Thoracic aorta (tissue), 2 donors: Measurements from ENCODE around the gene CLNK. TPM values are rescaled to one million over a fixed set of nuclear protein-coding genes. Genes with fewer than 3 reads are reported as not detected.

Experiments
- ATAC-seq: fragments of 150-250 bp; one replicate; pipeline ENCODE4 v1.8.0; 2017; ENCODE audit warnings: low read depth; ENCODE audit not compliant: insufficient number of reproducible peaks, low FRiP score
- DNase-seq: peaks from one replicate; pipeline ENCODE4 v3.0.0-alpha.2; 2020; ENCODE audit warnings: low spot score
- H3K27ac ChIP-seq, 2 donors: fragments of 200-600 bp; sonication (generic); 1 replicate in 1 of 2; 2 replicates in 1 of 2; pipeline ENCODE4 v1.5.1; 2016; ENCODE audit warnings: mild to moderate bottlenecking in 2 of 2, moderate library complexity in 2 of 2
- H3K27me3 ChIP-seq: fragments of 200-600 bp; sonication (generic); replicated peaks from 2 replicates; pipeline ENCODE4 v1.6.0; 2016; ENCODE audit warnings: mild to moderate bottlenecking; ENCODE audit not compliant: insufficient read depth
- H3K36me3 ChIP-seq: fragments of 200-600 bp; sonication (generic); one replicate; pipeline ENCODE4 v1.5.1; 2016
- H3K4me1 ChIP-seq, 2 donors: fragments of 200-600 bp; sonication (generic); 1 replicate in 1 of 2; 2 replicates in 1 of 2; pipeline versions ENCODE4 v1.5.1 to v1.6.0; 2016; ENCODE audit warnings: low read depth in 2 of 2, mild to moderate bottlenecking in 1 of 2; ENCODE audit not compliant: control insufficient read depth in 1 of 2
- H3K4me3 ChIP-seq: fragments of 200-600 bp; sonication (generic); 2 replicates; pipeline ENCODE4 v1.5.1; 2016; ENCODE audit warnings: mild to moderate bottlenecking
- H3K9me3 ChIP-seq: fragments of 200-600 bp; sonication (generic); 2 replicates; pipeline ENCODE4 v1.5.1; 2016
- CTCF ChIP-seq: fragments of 200-600 bp; sonication (generic); IDR thresholded peaks from one replicate; pipeline ENCODE4 v1.5.1; 2019; ENCODE audit warnings: antibody characterized with exemption
- total RNA-seq, 2 donors: library from RNA; depleted of rRNA; stranded (reverse); fragments of >200 nt; gene quantifications; one replicate each; pipeline versions ENCODE4 v1.1.0 to v1.2.3, GENCODE V29; 2016

Gene CLNK
- total RNA-seq, 2 donors from 2014 or later: not detected

- no peaks in the 10 kb centered on the region for H3K36me3 ChIP-seq
- H3K4me3 ChIP-seq: no peak overlapping the region
- DNase-seq (no peak), ATAC-seq (no peak)
- H3K27ac ChIP-seq: no peak overlapping the region
- H3K4me1 ChIP-seq: peaks cover 6 to 23% of the 10 kb centered on the region in 2 donors
- no peaks in the 10 kb centered on the region for H3K27me3 ChIP-seq
- no peaks in the 10 kb centered on the region for H3K9me3 ChIP-seq
- TF ChIP-seq CTCF: no peak
These were observed 18.6 kb upstream of the CLNK start for GRCh38 chr4:10703156-10703555.

DNA sequence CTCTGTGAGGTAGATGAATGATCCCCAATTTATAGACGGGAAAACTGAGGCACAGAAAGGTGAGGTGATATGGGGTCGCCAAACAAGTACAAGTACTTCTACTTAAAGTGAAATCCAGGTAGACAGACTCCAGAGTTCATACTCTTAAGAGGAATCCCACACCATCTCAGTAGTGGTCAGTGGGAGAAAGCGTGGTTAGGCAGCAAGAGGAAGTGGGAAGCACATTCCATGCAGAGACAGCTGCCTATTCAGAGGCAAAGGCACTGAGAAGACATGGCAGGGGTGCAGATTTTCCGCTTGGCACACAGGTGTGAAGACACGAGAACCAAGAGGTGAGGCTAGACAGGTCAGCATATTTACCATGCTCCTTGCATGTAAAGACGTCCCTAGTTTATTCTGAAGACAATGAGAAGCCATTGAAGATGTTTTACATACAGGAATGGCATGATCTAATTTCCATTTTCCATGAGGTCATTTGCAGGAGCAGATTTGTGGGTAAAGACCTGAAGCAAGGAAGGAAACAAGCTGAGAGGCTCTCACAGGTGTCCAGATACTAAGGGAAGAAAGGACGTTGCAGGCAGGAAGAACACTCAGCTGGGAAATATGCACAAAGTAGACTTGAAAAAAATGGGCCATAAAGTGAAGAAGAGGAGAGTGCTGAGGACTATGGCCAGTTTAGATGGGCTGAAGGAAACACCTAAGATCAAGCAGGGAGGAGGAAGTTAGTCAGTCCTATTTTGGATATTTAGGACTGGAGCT, 17.3 kb upstream of the CLNK start:
- Histone ChIP-seq H3K27ac (no peak overlapping the region), H3K27me3 (no peaks in the 10 kb centered on the region)
- no peak for DNase-seq

DNA sequence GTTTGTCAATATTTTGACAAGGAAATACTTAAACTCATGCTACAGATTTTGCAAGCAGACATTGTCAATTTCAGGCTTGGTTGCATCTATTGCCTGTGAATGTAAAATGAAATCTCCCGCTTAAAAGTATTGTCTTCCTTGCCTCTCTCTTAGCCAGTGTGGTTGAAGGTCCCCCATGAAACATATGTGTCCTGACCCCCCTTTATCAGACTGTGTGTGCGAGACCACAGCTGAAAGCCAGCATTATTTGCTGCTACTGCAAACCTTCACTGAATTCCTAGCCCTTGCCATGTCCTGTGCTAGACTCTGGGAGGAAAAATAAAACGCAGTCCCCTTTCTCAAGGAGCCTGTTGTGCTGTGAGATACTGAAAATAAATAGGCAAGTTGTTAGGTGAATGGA, 16.6 kb upstream of the CLNK start:
- no peaks in the 10 kb centered on the region for H3K27me3 ChIP-seq
- DNase-seq: no peak
- TF ChIP-seq CTCF: no peak
- H3K4me3 ChIP-seq: no peak overlapping the region
- no peak overlapping the region for H3K27ac ChIP-seq
- peaks cover 5 to 18% of the 10 kb centered on the region in 2 donors for H3K4me1 ChIP-seq
- ATAC-seq: no peak
- no peaks in the 10 kb centered on the region for H3K9me3 ChIP-seq
- H3K36me3 ChIP-seq: no peaks in the 10 kb centered on the region

More for the DNA sequence above, 17.3 kb upstream of the CLNK start:
- Histone ChIP-seq H3K4me1 (peaks cover 6 to 23% of the 10 kb centered on the region in 2 donors), H3K36me3 (no peaks in the 10 kb centered on the region), H3K9me3 (no peaks in the 10 kb centered on the region), H3K4me3 (no peak overlapping the region)
- no peak for TF ChIP-seq CTCF
- ATAC-seq: no peak

DNA sequence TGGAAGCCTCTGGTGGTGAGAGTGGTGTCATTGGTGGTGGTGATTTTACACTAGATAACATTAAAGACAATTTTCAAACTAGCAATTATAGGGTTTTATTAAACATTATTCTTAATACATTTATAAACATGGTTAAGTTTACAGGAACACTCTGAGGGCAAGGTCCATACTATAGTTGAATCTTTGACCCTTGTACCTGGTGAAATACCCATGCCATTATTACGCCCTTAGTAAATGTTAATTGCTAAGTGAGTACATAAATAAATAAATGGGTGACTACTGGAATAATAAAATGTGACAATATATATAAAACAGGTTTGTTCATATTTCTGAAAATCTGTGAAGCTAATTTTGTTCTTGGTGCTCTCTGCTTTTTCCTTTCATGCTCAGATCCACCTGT, 13.6 kb upstream of the CLNK start:
- no peak for TF ChIP-seq CTCF
- Histone ChIP-seq H3K4me3 (no peak overlapping the region), H3K4me1 (no peaks in the 10 kb centered on the region), H3K27ac (no peak overlapping the region), H3K36me3 (no peaks in the 10 kb centered on the region), H3K27me3 (no peaks in the 10 kb centered on the region), H3K9me3 (no peaks in the 10 kb centered on the region)
- ATAC-seq: no peak
- DNase-seq: no peak

GRCh38 chr4:10697086-10697485, 12.5 kb upstream of the CLNK start:
- Histone ChIP-seq H3K27ac (no peak overlapping the region), H3K36me3 (no peaks in the 10 kb centered on the region), H3K9me3 (no peaks in the 10 kb centered on the region), H3K4me3 (no peak overlapping the region), H3K4me1 (peaks cover 0 to 8% of the 10 kb centered on the region in 2 donors), H3K27me3 (no peaks in the 10 kb centered on the region)
- TF ChIP-seq CTCF: no peak
- no peak for DNase-seq
- no peak for ATAC-seq
